Measurements from ENCODE around the gene STARD3.
"Not testable (repeated sequence)": the region's sequence is repeated elsewhere in the genome, so short reads cannot be mapped to it uniquely, and the experiment has no call there.

The STARD3 gene

GRCh38 chr17:39697961-39698360 is 61.0 kb downstream of the STARD3 start:
- TF ChIP-seq CTCF (conservative IDR thresholded peaks at IDR 0.05; ENCODE audit: low read depth, low read length): no peak
- Histone ChIP-seq H3K27me3 (ENCODE audit: insufficient read depth, low read depth) (no peaks in the 10 kb centered on the region), H3K9ac (no peak overlapping the region)

DNA sequence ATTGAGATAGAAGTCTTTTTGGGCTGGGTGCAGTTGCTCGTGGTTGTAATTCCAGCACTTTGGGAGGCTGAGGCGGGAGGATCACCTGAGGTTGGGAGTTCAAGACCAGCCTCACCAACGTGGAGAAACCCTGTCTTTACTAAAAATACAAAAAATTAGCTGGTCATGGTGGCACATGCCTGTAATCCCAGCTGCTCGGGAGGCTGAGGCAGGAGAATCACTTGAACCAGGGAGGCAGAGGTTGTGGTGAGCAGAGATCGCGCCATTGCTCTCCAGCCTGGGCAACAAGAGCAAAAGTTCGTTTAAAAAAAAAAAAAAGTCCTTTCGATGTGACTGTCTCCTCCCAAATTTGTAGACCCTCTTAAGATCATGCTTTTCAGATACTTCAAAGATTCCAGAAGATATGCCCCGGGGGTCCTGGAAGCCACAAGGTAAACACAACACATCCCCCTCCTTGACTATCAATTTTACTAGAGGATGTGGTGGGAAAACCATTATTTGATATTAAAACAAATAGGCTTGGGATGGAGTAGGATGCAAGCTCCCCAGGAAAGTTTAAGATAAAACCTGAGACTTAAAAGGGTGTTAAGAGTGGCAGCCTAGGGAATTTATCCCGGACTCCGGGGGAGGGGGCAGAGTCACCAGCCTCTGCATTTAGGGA is 62.3 kb downstream of the STARD3 start:
- not testable (repeated sequence) for H3K4me3 ChIP-seq (IDR thresholded peaks at IDR 0.05; ENCODE audit: insufficient read depth, low read depth, low read length); H3K79me2 ChIP-seq (ENCODE audit: insufficient read depth, low read depth); H3K36me3 ChIP-seq (ENCODE audit: insufficient read depth); H3K9ac ChIP-seq; H3K4me2 ChIP-seq; H3K27ac ChIP-seq; H2AFZ ChIP-seq (ENCODE audit: low read depth); H4K20me1 ChIP-seq (ENCODE audit: insufficient read depth); H3K27me3 ChIP-seq (ENCODE audit: insufficient read depth, low read depth)
- peaks cover 29% of the 10 kb centered on the region for H3K4me1 ChIP-seq (ENCODE audit: low read depth, poor library complexity, severe bottlenecking)

More at GRCh38 chr17:39697961-39698360, 61.0 kb downstream of the STARD3 start:
- Histone ChIP-seq H3K4me1 (ENCODE audit: low read depth, poor library complexity, severe bottlenecking) (peaks cover 16% of the 10 kb centered on the region), H3K4me2 (no peak overlapping the region), H3K27ac (no peak overlapping the region), H4K20me1 (ENCODE audit: insufficient read depth) (no peaks in the 10 kb centered on the region), H3K79me2 (ENCODE audit: insufficient read depth, low read depth) (no peaks in the 10 kb centered on the region), H2AFZ (ENCODE audit: low read depth) (no peak overlapping the region), H3K4me3 (IDR thresholded peaks at IDR 0.05; ENCODE audit: insufficient read depth, low read depth, low read length) (no peak overlapping the region), H3K36me3 (ENCODE audit: insufficient read depth) (no peaks in the 10 kb centered on the region)

GRCh38 chr17:39699818-39700147 is 62.8 kb downstream of the STARD3 start, which contains the start of gene ERBB2:
Gene ERBB2 (plus strand): TSS chr17:39700064. CDS start chr17:39700239, 175 bp downstream.
- H3K9ac ChIP-seq: no peak within 1 kb of the TSS
- no peaks in the 10 kb centered on the region for H4K20me1 ChIP-seq (ENCODE audit: insufficient read depth)
- H3K27me3 ChIP-seq (ENCODE audit: insufficient read depth, low read depth): no peaks in the 10 kb centered on the region
- no peak within 1 kb of the TSS for H2AFZ ChIP-seq (ENCODE audit: low read depth)
- no peak within 1 kb of the TSS for H3K27ac ChIP-seq
- H3K36me3 ChIP-seq (ENCODE audit: insufficient read depth): no peaks in the 10 kb centered on the region
- H3K4me1 ChIP-seq (ENCODE audit: low read depth, poor library complexity, severe bottlenecking): peaks cover 34% of the 10 kb centered on the region
- H3K79me2 ChIP-seq (ENCODE audit: insufficient read depth, low read depth): no peaks in the 10 kb centered on the region
- no peak within 1 kb of the TSS for H3K4me2 ChIP-seq
- H3K4me3 ChIP-seq (IDR thresholded peaks at IDR 0.05; ENCODE audit: insufficient read depth, low read depth, low read length): no peak within 1 kb of the TSS
- no peak for TF ChIP-seq CTCF (conservative IDR thresholded peaks at IDR 0.05; ENCODE audit: low read depth, low read length)

- Histone ChIP-seq H3K4me2 (no peak overlapping the region), H3K4me1 (ENCODE audit: low read depth, poor library complexity, severe bottlenecking) (peaks cover 39% of the 10 kb centered on the region), H3K27me3 (ENCODE audit: insufficient read depth, low read depth) (no peaks in the 10 kb centered on the region), H2AFZ (ENCODE audit: low read depth) (no peak overlapping the region), H3K79me2 (ENCODE audit: insufficient read depth, low read depth) (no peaks in the 10 kb centered on the region), H4K20me1 (ENCODE audit: insufficient read depth) (no peaks in the 10 kb centered on the region), H3K27ac (no peak overlapping the region), H3K36me3 (ENCODE audit: insufficient read depth) (no peaks in the 10 kb centered on the region), H3K4me3 (IDR thresholded peaks at IDR 0.05; ENCODE audit: insufficient read depth, low read depth, low read length) (no peak overlapping the region), H3K9ac (no peak overlapping the region)
- TF ChIP-seq CTCF (conservative IDR thresholded peaks at IDR 0.05; ENCODE audit: low read depth, low read length): no peak
Observed at GRCh38 chr17:39700148-39700987, 63.4 kb downstream of the STARD3 start.
